ENCODE results near the gene ZNF462. TPM values are rescaled to one million over a fixed set of nuclear protein-coding genes. Genes with fewer than 3 reads are reported as not detected.

ZNF462 gene, protein sequence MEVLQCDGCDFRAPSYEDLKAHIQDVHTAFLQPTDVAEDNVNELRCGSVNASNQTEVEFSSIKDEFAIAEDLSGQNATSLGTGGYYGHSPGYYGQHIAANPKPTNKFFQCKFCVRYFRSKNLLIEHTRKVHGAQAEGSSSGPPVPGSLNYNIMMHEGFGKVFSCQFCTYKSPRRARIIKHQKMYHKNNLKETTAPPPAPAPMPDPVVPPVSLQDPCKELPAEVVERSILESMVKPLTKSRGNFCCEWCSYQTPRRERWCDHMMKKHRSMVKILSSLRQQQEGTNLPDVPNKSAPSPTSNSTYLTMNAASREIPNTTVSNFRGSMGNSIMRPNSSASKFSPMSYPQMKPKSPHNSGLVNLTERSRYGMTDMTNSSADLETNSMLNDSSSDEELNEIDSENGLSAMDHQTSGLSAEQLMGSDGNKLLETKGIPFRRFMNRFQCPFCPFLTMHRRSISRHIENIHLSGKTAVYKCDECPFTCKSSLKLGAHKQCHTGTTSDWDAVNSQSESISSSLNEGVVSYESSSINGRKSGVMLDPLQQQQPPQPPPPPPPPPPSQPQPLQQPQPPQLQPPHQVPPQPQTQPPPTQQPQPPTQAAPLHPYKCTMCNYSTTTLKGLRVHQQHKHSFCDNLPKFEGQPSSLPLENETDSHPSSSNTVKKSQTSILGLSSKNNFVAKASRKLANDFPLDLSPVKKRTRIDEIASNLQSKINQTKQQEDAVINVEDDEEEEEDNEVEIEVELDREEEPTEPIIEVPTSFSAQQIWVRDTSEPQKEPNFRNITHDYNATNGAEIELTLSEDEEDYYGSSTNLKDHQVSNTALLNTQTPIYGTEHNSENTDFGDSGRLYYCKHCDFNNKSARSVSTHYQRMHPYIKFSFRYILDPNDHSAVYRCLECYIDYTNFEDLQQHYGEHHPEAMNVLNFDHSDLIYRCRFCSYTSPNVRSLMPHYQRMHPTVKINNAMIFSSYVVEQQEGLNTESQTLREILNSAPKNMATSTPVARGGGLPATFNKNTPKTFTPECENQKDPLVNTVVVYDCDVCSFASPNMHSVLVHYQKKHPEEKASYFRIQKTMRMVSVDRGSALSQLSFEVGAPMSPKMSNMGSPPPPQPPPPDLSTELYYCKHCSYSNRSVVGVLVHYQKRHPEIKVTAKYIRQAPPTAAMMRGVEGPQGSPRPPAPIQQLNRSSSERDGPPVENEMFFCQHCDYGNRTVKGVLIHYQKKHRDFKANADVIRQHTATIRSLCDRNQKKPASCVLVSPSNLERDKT (N-terminal part only)
- 0.23 TPM for total RNA-seq (2013)
- polyA plus RNA-seq (not detected), polyA minus RNA-seq (0.40 TPM in 1 of 2 replicates, not detected in the other), total RNA-seq (0 to 25.5 (median 0.03) reads per million in 11 experiments)

DNA sequence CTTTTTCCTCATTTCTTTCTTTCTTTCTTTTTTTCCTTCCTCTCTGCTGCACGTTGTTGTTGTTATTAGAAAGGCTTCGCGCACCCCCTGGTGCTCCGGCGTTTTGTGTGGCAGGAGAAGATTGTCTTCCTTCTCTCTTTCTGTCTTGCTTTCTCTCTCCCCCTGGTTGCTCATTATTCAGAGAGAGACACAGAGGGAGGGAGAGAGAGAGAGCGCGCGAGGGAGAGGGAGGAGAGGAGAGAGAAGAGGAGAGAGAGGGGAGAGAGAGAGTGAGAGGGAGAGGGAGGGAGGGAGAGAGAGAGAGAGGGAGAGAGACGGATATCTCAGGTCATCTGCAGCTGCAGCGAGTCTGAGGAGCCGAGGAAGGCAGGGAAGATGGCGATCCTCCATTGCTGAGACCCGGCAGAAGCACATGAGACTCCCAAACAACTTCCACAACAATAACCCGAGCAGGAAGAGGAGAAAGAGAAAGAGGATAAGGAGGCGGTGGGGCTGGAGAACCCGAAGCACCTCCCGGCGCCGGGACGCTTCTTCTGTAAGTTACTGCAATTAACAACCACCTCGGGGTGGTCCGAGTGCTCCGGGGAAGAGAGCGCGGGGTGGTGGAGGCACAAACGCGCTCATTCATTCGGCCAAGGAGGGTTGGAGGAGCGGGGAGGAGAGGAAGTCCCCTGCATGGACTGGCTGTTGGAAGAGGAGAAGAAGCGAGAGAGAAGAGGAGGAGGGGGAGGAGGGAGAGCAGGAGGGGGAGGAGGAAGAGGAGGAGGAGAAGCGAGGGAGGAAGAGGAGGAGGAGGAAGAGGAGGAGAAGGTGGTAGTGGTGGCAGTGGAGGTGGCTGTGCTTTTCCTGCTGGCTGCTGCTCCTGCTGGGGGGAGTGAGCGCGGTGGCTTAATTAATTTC, at the start of gene ZNF462:
Gene ZNF462, plus strand, starts transcription at position 346 of the 900 bp plus-strand sequence. CDS start 60,218 bp downstream, outside the sequence.
- no peaks in the 10 kb centered on the region for H3K36me3 ChIP-seq (replicated peaks in 1 of 2; ENCODE audit: control insufficient read depth in 1 of 2, insufficient read depth in 2 of 2, low read length in 2 of 2)
- H3K79me2 ChIP-seq (ENCODE audit: insufficient read depth, low read length) = no peaks in the 10 kb centered on the region

More for the DNA sequence above, at the start of gene ZNF462:
- 0% methylated on average over 19 of the region's 33 CpGs for WGBS (ENCODE audit: insufficient coverage)
- Histone ChIP-seq H4K20me1 (ENCODE audit: insufficient read depth, low read length) (no peaks in the 10 kb centered on the region), H3K9ac (ENCODE audit: insufficient read depth, low read length, poor library complexity, severe bottlenecking) (no peak within 1 kb of the TSS), H3K4me1 (ENCODE audit: control insufficient read depth in 1 of 2, insufficient read depth in 2 of 2, low read length in 2 of 2) (peaks cover 28 to 45% of the 10 kb centered on the region in 2 donors), H3K27ac (ENCODE audit: low read depth in 1 of 2, low read length in 2 of 2) (no peak within 1 kb of the TSS), H3K27me3 (ENCODE audit: control insufficient read depth in 2 of 2, insufficient read depth in 2 of 2, low read length in 2 of 2) (peaks cover 62 to 78% of the 10 kb centered on the region in 2 donors), H3K9me3 (replicated peaks in 1 of 2; ENCODE audit: control insufficient read depth in 1 of 2, insufficient read depth in 1 of 2, low read length in 2 of 2) (peaks cover 0 to 16% of the 10 kb centered on the region in 2 donors), H3K4me3 (replicated peaks in 1 of 3; ENCODE audit: low read depth in 2 of 3, low read length in 3 of 3) (peak within 1 kb of the TSS; percentile 17 to 72 (median 36)), H2AFZ (ENCODE audit: insufficient read depth, low read depth, low read length, poor library complexity, severe bottlenecking) (peak within 1 kb of the TSS; percentile 53), H3K4me2 (replicated peaks; ENCODE audit: extremely low read depth, low read length, poor library complexity, severe bottlenecking) (peak within 1 kb of the TSS; percentile 63)
- Mint-ChIP-seq H3K27ac (peak within 1 kb of the TSS in 3 of 7 donors; percentile 2 to 76 (median 67)), H3K36me3 (peaks cover 0 to 14% of the 10 kb centered on the region in 2 donors), H3K4me1 (peaks cover 49% of the 10 kb centered on the region), H3K9me3 (peaks cover 0 to 37% (median 16%) of the 10 kb centered on the region in 7 donors), H3K27me3 (ENCODE audit: low read depth in 3 of 3) (peaks cover 68 to 73% (median 71%) of the 10 kb centered on the region in 3 donors), H3K4me3 (peak within 1 kb of the TSS; percentile 84 to 92)
- DNase-seq = no peak
- intact Hi-C loops (cut with micrococcal nuclease) = no loop called here
- TF ChIP-seq, protein P1, sequence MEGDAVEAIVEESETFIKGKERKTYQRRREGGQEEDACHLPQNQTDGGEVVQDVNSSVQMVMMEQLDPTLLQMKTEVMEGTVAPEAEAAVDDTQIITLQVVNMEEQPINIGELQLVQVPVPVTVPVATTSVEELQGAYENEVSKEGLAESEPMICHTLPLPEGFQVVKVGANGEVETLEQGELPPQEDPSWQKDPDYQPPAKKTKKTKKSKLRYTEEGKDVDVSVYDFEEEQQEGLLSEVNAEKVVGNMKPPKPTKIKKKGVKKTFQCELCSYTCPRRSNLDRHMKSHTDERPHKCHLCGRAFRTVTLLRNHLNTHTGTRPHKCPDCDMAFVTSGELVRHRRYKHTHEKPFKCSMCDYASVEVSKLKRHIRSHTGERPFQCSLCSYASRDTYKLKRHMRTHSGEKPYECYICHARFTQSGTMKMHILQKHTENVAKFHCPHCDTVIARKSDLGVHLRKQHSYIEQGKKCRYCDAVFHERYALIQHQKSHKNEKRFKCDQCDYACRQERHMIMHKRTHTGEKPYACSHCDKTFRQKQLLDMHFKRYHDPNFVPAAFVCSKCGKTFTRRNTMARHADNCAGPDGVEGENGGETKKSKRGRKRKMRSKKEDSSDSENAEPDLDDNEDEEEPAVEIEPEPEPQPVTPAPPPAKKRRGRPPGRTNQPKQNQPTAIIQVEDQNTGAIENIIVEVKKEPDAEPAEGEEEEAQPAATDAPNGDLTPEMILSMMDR (IDR thresholded peaks at IDR 0.05) = no peak
